SK-N-MC (cell line): Measurements from ENCODE around the gene SIPA1L3.

ENCODE experiments used
- EZH2 ChIP-seq: fragments of 200-600 bp; sonication (generic); IDR thresholded peaks from one replicate; pipeline ENCODE4 v1.6.1; 2017; ENCODE audit warnings: antibody characterized with exemption
- POLR2AphosphoS5 ChIP-seq: IDR thresholded peaks from 2 replicates; pipeline ENCODE4 v1.6.1; 2012; ENCODE audit warnings: mild to moderate bottlenecking, low read depth, low read length, borderline replicate concordance

DNA sequence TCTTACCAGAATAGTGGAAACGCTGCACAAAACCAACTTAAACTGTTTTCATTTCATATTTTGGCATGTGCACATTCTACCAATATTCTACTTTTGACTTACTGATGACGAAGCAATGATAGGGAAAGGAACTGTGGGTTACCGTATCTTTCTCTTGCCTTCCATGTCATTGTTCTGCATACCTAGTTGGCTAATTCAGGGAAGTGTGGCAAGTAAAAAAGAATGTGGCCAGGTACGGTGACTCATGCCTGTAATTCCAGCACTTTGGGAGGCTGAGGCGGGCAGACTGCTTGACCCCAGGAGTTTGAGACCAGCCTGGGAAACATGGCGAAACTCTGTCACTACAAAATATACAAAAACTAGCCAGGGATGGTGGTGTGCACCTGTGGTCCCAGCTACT is 108.2 kb downstream of the SIPA1L3 start:
- TF ChIP-seq EZH2 (no peak), POLR2AphosphoS5 (no peak)
